Measurements from ENCODE around the gene APOD.
"Not testable (repeated sequence)": the region's sequence is repeated elsewhere in the genome, so short reads cannot be mapped to it uniquely, and the experiment has no call there.

Gene APOD

DNA sequence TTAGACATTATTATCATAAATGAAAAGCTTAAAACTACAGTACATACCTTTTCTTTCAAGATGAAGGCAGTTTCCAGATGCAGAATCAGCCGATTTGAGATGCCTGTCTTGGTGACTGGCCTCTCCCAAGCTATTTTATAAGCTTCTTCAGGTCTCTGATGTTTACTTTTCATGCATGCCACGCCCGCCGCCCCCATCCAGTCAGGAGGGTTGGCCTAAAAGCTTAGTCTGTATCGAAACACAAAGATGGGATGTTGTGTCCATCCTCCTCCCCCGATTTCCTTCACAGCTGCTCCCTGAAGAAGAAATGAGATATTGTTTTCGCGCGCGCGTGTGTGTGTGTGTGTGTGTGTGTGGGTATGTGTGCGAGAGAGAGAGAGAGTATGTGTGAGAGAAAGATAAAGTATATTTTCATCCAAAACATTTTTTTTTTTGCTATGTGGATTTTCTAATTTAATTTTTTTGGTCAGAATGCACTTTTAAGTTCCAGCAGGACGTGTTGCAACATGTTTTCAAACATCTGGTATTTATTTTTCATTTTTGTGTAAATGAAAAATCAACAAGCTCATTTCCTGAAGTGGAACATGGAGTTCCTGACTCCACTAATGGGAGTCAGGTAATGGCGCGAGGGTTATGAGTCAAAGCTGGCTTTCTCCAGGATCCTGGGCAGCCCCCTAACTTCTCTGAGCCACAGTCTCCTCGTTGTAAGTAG lies at the start of gene APOD:
Gene APOD (minus strand): TSS at position 110 of the 712 bp plus-strand sequence. CDS start 4,479 bp downstream, outside the sequence.
- peak; percentile 69 for DNase-seq

DNA sequence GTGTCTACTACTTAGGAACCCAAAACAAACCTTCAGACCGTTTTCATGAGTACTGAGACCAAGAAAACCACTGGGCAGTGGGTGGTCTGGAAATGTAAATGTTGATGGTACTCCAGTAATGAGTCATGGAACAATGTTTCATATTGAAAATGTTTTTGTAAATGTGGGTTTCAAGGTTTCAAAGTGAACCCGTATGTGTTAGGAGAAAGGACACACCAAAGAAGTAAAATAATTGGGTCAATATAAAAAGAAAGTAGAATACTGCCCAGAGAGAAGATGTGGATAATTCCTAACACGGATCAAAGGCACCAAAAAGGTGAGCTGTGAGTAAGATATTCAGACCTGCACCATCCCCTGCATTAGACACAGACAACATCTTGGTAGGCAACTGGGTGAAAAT lies 49.6 kb upstream of the APOD start:
- DNase-seq, result not testable (repeated sequence)

DNA sequence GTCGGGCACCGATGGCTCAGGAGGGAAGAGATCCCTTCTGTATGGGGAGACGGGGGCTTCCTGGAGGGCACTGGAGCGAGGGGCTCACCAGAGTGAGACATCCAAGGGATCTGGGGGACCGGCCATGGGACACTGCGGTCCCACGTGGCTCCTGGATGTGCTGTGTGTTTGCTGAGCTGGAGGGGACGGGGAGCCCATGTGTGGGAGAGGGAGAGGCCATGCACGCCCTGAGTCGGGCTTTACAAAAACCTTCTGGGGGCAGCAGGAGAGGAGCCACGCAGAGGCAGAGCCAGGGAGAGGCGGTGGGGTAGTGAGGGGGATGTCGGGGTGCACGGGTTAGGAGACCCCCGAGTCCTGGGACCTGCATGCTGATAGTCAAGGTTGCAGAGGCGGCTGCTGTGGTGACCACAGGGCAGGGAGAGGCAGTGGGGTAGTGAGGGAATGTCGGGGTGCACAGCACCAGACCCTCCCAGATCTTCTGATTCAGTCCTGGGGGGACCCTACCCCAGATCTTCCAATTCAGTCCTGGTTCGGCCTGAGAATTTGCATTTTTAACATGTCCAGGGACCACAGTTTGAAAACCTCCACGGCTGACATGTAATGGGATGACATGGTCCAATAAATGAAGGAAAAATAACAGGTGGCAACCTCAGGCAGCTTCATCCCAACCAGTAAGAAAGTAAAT lies 48.9 kb upstream of the APOD start:
- DNase-seq, result not testable (repeated sequence)

DNA sequence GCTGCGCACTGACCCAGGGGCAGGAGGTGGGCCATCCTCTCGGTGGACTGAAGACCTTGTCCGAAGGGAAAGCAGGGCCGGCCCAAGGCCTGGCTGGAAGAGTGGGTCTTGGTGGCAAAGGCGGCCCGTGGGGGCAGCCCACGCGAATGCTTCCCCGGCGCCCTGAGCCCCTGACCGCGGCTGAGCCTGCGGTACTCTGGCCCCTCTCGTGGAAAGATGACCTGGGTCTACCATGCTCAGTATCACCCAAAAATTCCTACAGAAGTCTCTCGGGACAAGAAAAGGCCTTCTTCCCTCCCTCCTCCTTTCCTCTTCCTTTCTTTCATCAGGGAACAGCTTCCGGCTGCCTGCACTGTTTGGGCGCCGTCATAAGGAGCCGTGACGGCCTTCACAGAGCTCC lies 48.3 kb upstream of the APOD start:
- DNase-seq, result not testable (repeated sequence)

DNA sequence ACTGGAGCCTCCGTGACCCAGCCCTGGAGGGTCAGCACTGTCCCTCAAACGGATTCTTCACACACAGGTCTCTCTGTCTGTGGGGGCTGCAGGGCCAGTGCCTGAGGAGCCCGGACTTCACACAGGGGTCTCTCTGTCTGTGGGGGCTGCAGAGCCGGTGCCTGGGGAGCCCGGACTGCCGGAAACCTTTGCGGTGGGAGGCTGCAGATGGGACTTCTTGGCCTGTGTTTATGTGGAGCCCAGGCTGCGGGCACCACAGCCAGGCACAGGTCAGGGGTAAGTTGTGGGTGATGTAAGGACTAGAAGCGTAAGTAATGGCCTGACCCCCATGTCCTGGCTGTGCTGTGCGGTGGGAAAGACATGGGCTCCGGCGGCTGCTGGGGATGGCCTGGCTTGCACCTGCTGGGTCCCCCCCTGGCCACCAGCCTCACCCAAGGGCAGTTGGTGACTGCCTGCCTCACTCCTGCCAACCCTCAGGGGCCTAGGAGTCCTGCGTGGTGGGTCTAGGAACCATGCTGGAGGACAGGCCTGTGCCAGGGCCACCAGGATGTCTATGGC lies 47.3 kb upstream of the APOD start:
- DNase-seq, result not testable (repeated sequence)

DNA sequence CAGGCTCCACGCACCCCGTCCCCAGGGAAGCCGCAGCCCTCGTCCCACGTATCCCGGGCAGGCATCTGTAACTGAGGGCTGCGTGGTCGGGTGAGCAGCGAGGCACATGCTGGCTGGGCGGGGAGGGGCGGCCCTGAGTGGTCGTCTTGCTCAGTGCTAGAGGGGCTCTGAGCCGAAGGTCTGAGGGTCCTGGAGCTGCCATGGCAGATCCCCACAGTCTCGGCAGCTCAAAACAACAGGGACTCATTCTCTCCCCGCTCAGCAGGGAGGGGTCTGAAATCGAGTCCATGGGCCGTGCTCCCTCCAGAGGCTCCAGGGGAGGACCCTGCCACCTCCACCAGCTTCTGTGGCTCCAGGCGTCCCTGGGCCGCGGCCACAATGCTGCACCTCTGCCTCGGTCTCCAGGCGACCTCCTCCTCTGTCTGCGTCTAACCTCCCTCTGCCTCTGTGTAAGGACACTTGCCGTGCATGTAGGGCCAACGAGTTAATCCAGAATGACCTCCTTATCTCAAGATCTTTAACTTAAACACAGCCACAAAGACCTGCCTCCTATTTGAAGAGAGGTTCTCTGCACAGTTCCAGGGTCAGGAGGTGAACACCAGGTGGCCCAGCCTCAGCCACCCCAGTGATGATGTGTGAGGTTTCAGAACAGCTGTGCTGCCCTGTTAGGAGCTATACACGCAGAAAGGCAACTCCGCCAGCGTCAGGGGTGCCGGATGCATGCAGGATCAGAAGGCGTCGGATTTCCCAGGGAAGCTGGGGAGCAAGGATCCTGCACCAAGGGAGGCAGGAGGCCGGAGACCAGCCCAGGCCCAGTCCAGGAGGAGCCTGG lies 46.6 kb upstream of the APOD start:
- not testable (repeated sequence) for DNase-seq

DNA sequence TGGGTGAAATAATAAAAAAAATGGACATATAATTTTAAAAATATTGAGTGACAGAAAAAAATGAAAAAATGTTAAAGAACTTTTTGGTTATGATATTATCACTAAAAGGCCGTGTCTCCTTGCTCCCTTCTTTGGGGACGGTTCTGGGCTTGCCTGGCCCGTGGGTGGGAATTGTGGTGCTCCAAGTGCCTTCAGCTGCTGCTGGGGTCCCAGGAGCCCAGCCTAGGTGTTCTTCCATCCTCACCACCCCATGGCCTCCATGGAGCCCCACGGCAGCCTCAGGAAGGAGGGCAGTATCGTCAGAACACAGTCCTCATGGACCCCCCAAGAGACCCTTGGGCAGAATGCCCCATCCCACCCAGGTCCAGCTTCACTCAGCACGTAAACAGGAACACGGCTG lies 45.9 kb upstream of the APOD start:
- DNase-seq, result not testable (repeated sequence)

DNA sequence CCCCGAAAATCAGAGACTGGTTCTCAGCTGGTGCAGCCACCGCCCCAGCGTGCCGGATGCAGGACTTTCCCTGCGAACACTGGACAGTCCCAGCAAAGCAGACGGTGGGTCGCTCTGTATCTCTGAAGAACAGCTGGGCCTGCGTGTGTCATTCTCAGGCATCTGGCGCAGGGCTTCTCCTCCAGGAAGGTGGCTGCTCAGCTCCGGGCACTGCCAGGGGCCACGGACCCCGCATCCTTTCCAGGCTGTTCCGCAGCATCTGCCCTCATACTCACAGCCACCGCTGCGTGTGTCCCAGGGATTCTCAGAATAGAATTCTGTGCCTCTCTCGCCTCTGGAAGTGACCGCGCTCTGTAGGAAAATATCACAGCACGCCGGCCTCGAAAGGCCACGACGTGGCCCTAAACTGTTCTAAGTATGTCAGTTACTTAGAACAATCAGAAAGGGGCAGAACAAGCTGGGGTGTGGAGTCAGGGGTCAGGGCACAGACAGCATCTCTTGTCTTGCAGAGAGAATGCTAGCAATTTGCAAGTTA lies 44.7 kb upstream of the APOD start:
- DNase-seq, result not testable (repeated sequence)

DNA sequence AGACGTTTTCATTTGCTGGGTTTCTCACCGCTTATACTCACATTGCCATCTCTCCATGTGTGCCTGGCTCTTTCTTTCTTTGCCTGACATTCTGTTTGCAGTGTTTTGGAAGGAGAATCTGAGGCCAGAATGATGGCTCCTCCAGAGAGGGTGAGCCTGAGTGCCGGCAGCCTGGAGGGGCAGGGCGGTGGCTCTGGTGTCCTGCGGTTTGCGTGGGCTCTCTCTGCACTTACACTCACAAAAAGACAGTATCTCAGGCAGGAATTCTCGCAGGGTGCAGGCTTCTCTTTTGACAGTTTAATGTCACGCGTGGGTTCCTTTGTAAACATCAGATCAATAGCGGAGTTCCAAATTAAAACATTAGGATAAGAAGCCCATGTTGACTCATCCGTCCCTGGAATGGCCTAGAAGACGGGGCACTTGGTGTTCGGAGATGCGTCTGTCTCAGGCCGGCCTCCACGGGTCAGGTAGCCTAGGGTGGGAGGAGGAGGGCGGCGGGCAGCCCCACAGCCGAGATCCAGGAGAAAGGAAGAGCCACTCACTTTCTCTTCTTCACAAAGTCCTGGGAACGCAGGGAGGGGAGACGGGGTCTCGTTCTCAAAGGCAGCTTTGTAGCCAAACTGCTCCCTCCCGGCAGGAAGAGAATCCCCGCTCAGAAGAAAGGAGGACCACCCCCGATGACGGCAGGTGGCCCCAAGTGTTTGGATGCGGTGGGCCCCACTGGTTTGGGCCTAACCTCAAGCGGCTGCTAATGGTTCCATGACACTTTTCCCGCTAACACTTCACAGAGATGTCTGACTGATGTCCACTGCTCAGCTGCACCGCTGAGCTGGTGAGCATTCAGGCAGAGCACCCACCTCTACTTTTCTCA lies 44.0 kb upstream of the APOD start:
- not testable (repeated sequence) for DNase-seq

DNA sequence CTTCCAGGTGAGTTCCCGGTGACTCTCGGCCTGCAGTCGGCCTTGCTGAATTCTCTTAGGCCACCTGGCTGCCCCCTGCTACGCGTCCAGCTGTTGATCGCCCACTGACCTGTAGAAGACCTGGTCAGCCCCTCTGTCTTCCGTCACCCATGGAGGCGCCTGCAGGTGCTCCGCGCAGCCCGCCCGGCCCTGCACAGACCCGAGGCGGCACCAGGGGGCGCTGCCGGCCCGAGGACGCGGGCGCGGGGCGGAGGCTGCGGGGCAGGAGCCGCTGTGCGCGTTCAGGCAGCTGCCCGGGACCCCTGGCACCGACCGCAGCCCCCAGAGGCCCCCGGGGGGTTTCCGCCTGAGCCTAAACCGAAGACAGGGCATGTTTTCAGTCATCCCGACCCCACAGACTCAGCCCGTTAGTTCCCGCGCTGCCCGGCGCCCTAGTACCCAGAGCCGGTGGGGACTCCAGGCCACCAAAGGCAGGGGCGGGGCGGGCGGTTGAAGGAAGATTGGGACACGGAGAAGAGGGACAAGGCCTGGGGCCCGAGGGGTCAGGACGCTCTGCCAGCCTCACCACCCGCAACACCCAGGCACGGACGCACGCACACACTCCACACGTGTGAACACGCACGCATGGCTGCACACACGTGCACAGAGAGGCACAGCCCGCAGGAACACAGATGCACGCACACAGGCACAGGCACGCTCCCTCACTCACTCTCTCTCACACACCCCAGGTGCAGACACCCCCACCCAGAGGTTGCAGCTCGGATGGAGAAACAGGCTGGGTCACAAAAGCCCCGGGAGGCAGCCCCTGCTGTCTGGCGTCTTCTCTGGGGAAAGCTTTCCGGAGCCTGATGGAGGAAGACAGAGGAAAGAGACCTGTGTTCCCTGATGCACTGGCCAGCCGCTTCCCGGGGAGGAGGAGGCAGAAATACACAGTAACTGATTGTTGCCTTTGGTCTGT lies 41.1 kb upstream of the APOD start:
- not testable (repeated sequence) for DNase-seq

DNA sequence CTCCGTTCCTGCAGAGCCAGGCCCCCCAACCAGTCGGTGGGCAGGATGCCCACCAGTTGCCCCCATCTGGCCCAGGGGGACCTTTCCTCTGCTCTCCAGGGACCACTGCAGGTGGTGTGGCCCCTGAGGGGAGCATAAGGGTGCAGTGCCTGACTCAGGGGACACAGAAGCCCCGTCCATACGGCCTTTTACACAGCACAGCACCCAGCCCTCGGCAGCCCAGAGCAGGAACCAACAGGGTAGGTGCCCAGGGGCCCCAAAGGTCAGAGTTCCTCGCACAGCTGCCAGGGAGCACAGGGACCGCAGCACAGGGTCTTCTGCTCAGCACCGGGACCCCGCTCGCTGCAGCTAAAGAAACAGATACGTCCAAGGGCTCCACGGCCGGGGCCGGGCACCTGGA lies 40.4 kb upstream of the APOD start:
- DNase-seq, result not testable (repeated sequence)

DNA sequence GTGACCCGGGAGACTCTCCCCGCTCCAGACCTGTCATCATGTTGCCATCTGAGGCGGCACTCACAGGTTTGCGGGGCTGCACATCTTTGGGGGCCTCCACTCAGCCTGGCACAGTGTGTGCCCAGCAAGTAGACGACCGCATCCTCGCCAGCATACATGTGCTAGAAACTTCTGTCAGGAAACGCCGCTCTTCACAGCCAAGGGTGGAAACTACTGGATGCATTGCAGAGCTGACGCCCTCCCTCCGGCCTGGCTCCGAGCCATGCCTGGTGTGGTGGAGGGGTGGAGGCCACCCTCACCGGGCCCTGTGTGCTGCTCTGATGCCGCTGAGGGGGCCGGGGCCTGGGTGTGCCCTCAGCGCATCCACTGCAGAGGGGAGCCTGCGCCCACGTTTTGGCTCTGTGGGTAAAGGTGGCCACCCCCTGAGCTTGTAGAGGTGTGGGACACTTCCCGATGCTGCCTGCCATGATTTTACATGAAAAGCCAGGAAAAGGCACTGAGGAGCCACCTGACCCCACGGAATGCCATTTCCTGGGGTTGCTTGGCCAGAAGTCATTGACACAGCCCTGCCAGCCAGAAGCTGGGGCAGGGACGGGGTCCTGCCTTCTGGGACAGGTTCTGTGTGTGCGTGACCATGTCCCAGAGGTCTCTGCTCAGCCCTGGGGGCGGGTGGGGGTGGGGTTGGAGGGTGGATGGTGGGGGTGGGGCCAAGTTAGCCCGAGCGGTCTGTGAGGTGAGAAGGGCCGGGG lies 39.7 kb upstream of the APOD start:
- DNase-seq, result not testable (repeated sequence)

DNA sequence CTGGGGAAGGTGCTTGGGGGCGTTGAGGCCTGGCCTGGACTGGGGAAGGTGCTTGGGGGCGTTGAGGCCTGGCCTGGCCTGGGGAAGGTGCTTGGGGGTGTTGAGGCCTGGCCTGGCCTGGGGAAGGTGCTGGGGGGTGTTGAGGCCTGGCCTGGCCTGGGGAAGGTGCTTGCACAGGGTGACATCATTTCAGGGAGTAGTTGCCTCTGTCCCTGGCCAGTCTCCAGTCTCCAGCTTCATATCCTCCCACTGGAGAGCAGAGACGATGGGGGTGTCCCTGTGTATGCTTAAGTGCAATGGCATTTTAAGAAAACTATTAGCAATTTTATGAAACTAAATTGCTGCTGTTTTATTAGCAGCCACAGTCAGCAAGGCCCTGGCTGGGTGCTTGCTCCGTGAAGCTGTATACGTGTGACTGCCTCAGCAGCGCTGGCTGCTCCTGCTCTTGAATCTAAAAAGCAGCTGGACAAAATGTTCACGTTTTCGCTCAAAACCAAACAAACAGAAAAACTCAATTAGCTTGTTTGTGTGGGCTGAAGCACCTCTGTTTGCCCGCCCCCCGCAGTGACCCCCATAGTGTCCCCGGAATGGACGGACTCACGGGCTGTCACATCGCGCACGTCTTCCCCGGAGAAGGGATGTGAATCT lies 38.9 kb upstream of the APOD start:
- DNase-seq, result not testable (repeated sequence)

DNA sequence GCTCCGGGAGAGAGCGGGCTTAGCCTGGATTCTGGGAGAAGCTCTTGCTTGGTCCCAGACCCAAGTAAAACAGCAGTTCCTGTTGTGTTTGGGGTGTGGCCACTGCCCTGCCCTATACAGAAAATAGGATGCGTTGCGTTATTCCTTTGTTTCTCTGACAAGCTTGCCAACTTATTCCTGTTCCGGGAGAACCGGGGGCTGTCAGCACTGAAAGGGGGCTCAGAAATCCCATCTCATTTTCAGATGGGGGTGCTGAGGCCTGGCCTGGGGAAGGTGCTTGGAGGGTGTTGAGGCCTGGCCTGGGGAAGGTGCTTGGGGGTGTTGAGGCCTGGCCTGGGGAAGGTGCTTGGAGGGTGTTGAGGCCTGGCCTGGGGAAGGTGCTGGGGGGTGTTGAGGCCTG lies 38.3 kb upstream of the APOD start:
- DNase-seq, result not testable (repeated sequence)

DNA sequence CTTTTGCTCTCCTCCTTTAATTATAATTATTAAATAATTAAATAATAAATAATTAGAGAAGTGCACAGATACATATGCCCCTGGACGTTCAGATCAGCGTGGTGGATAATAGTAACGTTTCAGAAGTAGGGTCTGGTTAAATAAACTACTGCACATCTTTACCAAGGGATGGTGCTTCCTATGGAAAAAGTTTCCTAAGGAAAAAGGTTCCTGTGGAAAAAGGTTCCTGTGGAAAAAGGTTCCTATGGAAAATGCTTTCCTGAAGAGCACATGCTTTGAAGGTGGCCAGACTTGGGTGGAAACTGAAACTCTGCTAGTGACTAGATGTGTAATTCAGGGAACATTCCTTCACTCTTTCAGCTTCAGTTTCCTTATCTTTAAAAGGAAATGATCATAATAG lies 37.4 kb upstream of the APOD start:
- not testable (repeated sequence) for DNase-seq

DNA sequence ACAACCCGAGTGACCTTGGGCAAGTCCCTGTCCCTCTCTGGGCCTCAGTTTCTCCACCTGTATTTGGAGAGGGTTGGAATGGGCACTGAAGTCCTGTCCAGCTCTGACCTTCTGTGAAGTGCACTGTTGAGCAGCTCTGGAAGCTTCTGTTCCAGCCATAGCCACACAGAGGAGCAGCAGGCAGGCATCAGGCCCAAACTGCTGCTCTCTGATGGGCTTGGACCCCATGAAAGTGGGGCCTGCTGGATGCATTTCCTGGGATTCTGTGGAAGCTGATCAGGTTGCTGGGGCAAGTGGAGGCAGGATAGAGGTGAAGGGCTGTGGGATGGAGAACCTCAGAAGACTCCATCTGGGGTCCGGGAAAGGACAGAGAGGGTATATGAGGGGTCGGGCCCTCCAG lies 36.7 kb upstream of the APOD start:
- DNase-seq, result not testable (repeated sequence)

DNA sequence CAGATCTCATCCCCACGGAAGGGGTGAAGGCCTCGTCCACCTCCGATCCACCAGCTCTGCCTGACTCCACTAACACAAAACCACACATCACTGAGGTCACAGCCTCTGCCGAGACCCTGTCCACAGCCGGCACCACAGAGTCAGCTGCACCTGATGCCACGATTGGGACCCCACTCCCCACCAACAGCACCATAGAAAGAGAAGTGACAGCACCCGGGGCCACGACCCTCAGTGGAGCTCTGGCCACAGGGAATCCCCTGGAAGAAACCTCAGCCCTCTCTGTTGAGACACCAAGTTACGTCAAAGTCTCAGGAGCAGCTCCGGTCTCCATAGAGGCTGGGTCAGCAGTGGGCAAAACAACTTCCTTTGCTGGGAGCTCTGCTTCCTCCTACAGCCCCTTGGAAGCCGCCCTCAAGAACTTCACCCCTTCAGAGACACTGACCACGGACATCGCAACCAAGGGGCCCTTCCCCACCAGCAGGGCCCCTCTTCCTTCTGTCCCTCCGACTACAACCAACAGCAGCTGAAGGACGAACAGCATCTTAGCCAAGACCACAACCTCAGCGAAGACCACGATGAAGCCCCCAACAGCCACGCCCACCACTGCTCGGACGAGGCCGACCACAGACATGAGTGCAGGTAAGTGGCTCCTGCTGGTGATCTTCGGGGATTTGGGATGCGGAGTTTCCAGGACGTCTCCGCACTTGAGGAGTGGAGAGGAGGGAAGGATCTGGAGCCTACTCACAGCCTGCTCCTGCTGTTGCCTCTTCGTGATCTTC lies 36.0 kb upstream of the APOD start:
- not testable (repeated sequence) for DNase-seq

Data from MV-4-11 (cell line).